Upper lobe of right lung (tissue), 1 donor: ENCODE measurements around the gene CDYL. TPM values are rescaled to one million over a fixed set of nuclear protein-coding genes. Genes with fewer than 3 reads are reported as not detected.

Experiments
- ATAC-seq: fragments of 200-7000 bp; cut with Tn5 transposase; one replicate; pipeline ENCODE4 v1.9.1; 2020; ENCODE audit warnings: mild to moderate bottlenecking, moderate library complexity
- DNase-seq: peaks from one replicate; pipeline ENCODE4 v3.0.0-alpha.2; 2020
- H3K27ac ChIP-seq: fragments of 200-600 bp; one replicate; pipeline ENCODE4 v1.8.0; 2022
- H3K27me3 ChIP-seq: fragments of 200-600 bp; one replicate; pipeline ENCODE4 v1.8.0; 2022; ENCODE audit warnings: mild to moderate bottlenecking
- H3K36me3 ChIP-seq: fragments of 200-600 bp; one replicate; pipeline ENCODE4 v1.8.0; 2022
- H3K4me1 ChIP-seq: fragments of 200-600 bp; one replicate; pipeline ENCODE4 v1.8.0; 2022
- H3K4me3 ChIP-seq: fragments of 200-600 bp; one replicate; pipeline ENCODE4 v1.8.0; 2022; ENCODE audit warnings: mild to moderate bottlenecking
- H3K9me3 ChIP-seq: fragments of 200-600 bp; one replicate; pipeline ENCODE4 v1.8.0; 2022
- intact Hi-C: fragments of 100-400 bp; cut with DNase I; formaldehyde crosslinking; loops from one replicate; pipeline ENCODE4 v1.11.0; 2022
- total RNA-seq: library from RNA; stranded (reverse); fragmentation: NEBNext Ultra II Directional; extraction: Animal tissue kit (Norgen Biotek cat#: 25700); gene quantifications from one replicate; pipeline ENCODE4 v1.2.1, GENCODE V29; 2021
- TF ChIP-seq, protein P1 (sequence below): fragments of 200-600 bp; IDR thresholded peaks from one replicate; pipeline ENCODE4 v1.8.0; 2022; ENCODE audit warnings: antibody characterized with exemption
- donor health status: DM: no; HTN: yes; CAD: no; lungs with severe emphysema.

The CDYL gene
- total RNA-seq, 1 donor from 2014 or later: 40.8 TPM

DNA sequence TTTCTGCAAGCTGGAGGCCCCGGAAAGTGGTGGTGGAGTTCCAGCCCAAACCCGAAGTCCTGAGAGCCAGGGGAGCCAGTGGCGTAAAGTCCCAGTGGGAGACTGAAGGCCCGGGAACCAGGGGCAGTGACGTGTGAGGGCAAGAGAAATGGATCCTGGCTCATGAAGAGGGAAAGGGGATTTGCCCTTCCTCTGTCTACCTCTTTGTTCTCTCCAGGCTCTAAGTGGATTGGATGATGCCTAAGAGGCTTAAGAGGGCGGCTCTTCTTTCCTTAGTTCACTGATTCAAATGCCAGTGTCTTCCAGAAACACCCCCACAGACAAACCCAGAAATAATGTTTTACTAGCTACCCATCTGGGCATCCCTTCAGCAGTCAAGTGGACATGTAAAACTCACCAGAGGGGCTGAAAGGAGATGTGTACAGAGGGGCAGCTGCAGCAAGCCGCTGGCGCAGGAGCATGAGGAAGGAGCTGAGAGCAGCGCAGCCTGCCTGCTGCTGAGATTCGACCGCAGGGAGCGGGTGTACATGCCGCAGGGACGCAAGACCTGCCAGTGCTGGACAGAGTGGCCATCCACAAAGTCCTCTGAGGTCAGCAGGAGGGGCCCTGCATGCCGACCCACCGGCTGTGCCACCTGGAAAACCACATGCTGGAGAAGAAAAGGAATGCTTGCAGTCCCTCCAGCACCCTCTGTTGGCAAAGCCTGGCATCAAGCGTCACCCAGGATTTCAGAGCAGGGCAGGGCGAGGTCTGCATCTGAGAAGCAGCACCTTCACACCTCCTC lies 29.5 kb downstream of the CDYL start:
- Histone ChIP-seq H3K9me3 (no peaks in the 10 kb centered on the region), H3K27me3 (no peaks in the 10 kb centered on the region), H3K27ac (no peak overlapping the region), H3K36me3 (no peaks in the 10 kb centered on the region), H3K4me1 (peaks cover 48% of the 10 kb centered on the region), H3K4me3 (no peak overlapping the region)
- DNase-seq: peak; percentile 78
- peak; percentile 86 for ATAC-seq
- TF ChIP-seq, protein P1, sequence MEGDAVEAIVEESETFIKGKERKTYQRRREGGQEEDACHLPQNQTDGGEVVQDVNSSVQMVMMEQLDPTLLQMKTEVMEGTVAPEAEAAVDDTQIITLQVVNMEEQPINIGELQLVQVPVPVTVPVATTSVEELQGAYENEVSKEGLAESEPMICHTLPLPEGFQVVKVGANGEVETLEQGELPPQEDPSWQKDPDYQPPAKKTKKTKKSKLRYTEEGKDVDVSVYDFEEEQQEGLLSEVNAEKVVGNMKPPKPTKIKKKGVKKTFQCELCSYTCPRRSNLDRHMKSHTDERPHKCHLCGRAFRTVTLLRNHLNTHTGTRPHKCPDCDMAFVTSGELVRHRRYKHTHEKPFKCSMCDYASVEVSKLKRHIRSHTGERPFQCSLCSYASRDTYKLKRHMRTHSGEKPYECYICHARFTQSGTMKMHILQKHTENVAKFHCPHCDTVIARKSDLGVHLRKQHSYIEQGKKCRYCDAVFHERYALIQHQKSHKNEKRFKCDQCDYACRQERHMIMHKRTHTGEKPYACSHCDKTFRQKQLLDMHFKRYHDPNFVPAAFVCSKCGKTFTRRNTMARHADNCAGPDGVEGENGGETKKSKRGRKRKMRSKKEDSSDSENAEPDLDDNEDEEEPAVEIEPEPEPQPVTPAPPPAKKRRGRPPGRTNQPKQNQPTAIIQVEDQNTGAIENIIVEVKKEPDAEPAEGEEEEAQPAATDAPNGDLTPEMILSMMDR: peak; percentile 62
- intact Hi-C loops: no loop called here

DNA sequence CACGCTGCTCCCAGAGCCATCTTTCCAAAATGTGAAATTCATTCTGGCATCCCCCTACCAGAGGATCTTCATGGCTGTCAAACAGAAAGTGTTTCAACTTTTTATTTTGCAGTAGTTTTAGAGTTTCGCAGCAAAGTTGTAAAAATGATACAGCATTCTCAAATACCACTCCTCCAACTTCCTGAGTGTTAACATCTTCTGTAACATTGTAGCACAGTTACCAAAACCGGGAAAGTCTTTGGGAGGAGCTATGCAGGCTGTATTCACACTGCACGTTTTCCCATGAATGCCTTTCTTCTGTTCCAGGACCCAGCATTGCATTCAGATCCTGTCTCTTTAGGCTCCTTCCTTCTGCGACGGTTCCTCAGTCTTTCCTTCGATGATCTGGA lies 30.1 kb downstream of the CDYL start:
- TF ChIP-seq, protein P1: no peak
- H3K4me1 ChIP-seq: peaks cover 49% of the 10 kb centered on the region
- no peak overlapping the region for H3K27ac ChIP-seq
- no peak for ATAC-seq
- H3K36me3 ChIP-seq: no peaks in the 10 kb centered on the region
- H3K9me3 ChIP-seq: no peaks in the 10 kb centered on the region
- no peak for DNase-seq
- intact Hi-C loops: no loop called here
- no peaks in the 10 kb centered on the region for H3K27me3 ChIP-seq
- no peak overlapping the region for H3K4me3 ChIP-seq

DNA sequence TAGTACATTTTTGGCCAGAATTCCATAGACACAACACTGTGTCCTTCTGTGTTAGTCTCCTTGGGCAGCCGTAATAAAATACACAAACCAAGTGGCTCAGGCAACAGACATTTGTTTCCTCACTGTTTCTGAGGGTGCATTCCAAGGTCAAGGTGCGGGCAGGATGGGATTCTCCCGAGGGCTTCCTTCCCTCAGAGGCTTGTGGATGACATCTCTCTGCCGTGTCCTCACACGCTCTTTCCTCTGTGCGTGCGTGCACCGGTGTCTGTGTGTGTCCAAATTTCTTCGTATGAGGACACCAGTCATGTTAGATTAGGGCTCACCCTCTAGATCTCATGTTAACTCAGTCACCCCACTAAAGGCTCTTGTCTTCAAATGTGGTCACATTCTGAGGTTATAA lies 30.6 kb downstream of the CDYL start:
- no peaks in the 10 kb centered on the region for H3K27me3 ChIP-seq
- DNase-seq: no peak
- H3K27ac ChIP-seq: no peak overlapping the region
- peaks cover 49% of the 10 kb centered on the region for H3K4me1 ChIP-seq
- intact Hi-C loops: no loop called here
- no peaks in the 10 kb centered on the region for H3K9me3 ChIP-seq
- H3K4me3 ChIP-seq: no peak overlapping the region
- TF ChIP-seq, protein P1: no peak
- no peaks in the 10 kb centered on the region for H3K36me3 ChIP-seq
- no peak for ATAC-seq

DNA sequence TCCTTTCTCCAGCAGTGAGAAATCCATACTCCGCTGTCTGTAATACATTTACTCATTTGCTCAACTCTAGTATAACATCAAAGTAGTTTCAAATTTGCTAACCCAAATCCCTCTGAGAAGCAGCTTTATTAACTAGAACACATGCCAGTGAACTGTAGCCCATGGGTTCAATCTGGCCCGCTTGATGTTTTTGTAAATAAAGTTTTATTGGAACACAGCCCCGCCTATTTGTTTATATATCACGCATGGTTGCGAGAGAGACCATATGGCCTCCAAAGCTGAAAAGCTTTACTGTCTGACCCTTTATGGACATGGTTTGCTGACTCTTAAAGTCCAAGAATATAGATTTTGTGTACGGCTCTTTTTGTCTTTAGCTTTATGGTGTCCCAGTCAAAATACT lies 32.2 kb downstream of the CDYL start:
- TF ChIP-seq, protein P1: no peak
- Histone ChIP-seq H3K36me3 (no peaks in the 10 kb centered on the region), H3K27me3 (no peaks in the 10 kb centered on the region), H3K4me1 (peaks cover 36% of the 10 kb centered on the region), H3K4me3 (no peak overlapping the region), H3K9me3 (no peaks in the 10 kb centered on the region), H3K27ac (no peak overlapping the region)
- intact Hi-C loops: no loop called here
- ATAC-seq (no peak), DNase-seq (no peak)

DNA sequence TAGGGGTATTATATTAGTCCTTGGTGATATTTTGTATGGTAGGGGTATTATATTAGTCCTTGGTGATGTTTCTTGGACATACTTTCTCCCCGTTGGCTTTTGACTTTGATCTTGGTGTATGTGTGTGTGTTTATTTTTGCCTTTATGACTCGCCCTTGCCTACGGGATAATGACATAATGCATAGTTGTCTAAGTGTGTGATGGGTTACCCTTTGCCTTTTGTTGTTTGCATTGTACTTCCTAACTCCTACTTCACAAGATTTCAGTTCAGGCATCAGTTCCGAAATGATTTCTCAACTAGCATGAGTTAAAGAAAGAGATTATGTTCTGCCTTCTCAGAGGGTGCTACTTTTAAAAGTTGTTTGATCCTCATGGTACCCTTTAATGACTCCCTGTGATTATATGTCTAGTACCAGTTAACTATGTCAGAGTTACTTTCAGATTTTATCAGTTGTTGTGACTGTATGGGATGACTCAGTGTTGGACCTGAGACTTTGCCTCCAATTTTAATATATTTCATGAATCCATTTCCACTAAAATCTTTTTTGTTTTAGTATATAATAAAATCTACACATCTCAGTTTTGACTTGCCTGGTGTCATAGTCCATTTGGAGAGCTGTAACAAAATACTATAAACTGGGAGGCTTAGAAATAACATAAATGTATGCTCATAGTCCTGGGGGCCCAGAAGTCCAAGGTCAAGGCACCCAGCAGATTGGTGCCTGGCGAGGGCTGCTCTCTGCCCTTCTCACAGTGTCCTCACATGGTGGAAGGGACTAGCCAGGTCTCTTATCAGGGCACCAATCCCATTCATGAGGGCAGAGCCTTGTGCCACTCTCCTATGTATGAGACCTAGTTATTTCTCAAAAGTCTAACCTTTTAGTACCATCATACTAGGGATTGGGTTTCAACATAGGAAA lies 34.1 kb downstream of the CDYL start:
- peak; percentile 52 for ATAC-seq
- no peak for DNase-seq
- Histone ChIP-seq H3K4me1 (peaks cover 38% of the 10 kb centered on the region), H3K9me3 (no peaks in the 10 kb centered on the region), H3K27ac (no peak overlapping the region), H3K4me3 (no peak overlapping the region), H3K27me3 (no peaks in the 10 kb centered on the region), H3K36me3 (no peaks in the 10 kb centered on the region)
- intact Hi-C loops: no loop called here
- TF ChIP-seq, protein P1: no peak
